HG03095 (cell line): ENCODE results near the gene TMPRSS9.
"Not testable (repeated sequence)": the region's sequence is repeated elsewhere in the genome, so short reads cannot be mapped to it uniquely, and the experiment has no call there.

Experiments
- ATAC-seq: cut with Tn5 transposase; IDR thresholded peaks from one replicate; pipeline ENCODE4 v1.9.1; 2021; ENCODE audit warnings: moderate library complexity; ENCODE audit not compliant: unreplicated experiment

Gene TMPRSS9

DNA sequence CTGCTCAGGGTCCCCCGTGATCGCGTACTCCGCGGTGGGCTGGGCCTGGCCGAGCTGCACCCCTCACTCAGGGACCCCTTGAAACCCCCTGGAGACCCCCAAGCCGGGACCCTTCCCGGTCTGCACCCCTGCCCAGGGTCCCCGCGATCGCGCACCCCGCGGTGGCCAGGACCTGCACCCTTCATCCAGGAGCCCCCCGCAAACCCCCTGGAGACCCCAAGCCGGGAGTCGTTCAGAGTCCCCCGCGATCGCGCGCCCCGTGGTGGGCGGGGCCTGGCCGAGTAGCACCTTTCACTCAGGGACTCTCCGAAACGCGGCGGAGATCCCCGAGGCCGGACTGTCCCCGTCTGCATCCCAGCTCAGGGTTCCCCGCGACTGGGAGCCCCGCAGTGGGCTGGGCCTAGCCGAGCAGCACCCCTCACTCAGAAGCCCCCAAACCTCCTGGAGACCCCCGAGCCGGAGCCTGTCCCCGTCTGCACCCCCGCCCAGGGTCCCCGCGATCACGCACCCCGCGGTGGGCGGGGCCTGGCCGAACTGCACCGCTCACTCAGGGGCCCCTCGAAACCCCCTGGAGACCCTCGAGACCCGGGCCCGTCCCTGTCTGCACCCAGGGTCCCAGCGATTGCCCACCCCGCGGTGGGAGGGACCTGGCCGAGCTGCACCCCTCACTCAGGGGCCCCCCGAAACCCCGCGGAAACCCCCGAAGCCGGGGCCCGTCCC, 95.9 kb downstream of the TMPRSS9 start:
- ATAC-seq, result no peak

GRCh38 chr19:2457394-2458037, 97.5 kb downstream of the TMPRSS9 start:
- no peak for ATAC-seq

GRCh38 chr19:2458054-2458453, 98.0 kb downstream of the TMPRSS9 start:
- no peak for ATAC-seq

DNA sequence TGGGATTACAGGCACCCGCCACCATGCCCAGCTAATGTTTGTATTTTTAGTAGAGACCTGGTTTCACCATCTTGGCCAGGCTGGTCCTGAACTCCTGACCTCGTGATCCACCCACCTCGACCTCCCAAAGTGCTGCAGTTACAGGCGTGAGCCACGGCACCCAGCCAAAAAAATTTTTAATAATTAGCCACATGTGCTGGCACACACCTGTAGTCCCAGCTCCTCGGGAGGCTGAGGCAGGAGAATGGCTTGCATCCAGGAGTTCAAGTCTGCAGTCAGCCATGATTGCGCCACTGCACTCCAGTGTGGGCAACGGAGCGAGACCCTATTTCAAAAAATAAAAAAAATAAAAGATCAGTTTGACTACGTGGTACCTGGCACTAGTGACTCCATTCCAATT, 98.7 kb downstream of the TMPRSS9 start:
- ATAC-seq, result not testable (repeated sequence)

- no peak for ATAC-seq
Observed at GRCh38 chr19:2460245-2460644, 100.2 kb downstream of the TMPRSS9 start.

DNA sequence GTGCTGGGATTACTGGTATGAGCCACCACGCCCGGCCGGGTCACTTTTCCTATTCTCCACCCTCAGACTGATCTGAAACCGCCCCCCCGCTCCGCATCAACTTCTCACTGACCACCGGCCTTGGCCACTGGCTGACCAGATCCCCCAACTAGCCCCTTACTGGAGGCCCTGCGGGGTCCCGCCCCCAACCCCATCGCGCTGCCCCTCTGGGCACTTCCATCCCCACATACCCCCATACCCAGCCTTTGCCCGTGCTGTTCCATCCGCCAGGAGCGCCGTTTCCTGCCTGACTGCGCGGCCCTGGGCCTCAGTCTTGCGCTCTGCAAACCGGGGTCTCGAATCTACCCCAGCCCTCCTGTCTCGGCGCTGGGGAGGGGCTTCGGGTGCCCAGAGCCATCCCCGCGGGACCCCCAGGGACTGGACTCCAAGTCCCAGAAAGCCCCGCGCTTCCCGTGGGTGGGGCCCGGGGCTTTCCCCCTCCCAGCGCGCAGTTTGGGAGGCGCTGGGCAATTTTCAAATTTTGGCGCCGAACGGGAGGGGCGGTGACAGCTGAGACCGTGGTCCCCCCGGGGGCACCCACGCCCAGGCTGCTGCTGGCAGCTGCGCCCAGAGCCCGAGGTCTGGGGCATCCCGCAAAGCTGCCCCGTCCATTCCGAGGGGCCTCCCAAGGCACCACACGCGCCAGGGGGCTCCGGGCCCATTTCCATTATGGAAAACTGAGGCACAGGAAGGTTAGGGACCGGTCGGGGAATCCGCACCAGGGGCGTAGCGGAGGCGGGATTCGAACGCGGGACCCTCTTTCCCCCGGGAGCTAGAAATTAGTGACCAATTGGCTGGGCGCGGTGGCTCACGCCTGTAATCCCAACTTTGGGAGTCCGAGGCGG, 101.9 kb downstream of the TMPRSS9 start:
- no peak for ATAC-seq

GRCh38 chr19:2462635-2463421, 102.8 kb downstream of the TMPRSS9 start:
- no peak for ATAC-seq

DNA sequence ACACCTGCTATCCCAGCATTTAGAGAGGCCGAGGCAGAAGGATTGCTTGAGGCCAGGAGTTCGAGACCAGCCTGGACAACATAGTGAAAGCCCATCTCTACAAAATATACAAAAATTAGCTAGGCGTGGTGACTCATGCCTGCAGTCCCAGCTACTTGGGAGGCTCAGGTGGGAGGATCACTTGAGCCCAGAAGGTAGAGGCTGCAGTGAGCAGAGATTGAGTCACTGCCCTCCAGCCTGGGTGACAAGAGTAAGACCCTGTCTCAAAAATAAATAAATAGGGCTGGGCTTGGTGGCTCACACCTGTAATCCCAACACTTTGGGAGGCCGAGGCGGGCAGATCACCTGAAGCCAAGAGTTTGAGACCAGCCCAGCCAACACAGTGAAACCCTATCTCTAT, 103.6 kb downstream of the TMPRSS9 start:
- ATAC-seq, result not testable (repeated sequence)

- ATAC-seq, result no peak
Observed at GRCh38 chr19:2464389-2464788, 104.3 kb downstream of the TMPRSS9 start.

DNA sequence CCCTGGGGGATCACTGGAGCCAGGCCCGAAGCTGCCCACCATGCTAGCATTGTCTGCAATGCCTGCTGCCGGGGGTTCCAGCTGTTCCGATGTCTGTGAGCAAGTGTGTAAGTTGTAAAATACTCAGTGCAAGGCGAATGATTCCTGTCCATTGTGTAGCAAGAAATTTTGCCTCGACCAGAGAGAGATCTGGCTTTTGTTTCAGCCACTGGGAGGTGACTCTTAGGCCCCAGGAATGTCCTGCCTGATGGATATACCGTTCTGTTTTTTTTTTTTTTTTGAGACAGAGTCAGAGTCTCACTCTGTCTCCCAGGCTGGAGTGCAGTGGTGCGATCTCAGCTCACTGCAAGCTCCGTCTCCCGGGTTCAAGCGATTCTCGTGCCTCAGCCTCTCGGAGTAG, 108.5 kb downstream of the TMPRSS9 start:
- no peak for ATAC-seq

DNA sequence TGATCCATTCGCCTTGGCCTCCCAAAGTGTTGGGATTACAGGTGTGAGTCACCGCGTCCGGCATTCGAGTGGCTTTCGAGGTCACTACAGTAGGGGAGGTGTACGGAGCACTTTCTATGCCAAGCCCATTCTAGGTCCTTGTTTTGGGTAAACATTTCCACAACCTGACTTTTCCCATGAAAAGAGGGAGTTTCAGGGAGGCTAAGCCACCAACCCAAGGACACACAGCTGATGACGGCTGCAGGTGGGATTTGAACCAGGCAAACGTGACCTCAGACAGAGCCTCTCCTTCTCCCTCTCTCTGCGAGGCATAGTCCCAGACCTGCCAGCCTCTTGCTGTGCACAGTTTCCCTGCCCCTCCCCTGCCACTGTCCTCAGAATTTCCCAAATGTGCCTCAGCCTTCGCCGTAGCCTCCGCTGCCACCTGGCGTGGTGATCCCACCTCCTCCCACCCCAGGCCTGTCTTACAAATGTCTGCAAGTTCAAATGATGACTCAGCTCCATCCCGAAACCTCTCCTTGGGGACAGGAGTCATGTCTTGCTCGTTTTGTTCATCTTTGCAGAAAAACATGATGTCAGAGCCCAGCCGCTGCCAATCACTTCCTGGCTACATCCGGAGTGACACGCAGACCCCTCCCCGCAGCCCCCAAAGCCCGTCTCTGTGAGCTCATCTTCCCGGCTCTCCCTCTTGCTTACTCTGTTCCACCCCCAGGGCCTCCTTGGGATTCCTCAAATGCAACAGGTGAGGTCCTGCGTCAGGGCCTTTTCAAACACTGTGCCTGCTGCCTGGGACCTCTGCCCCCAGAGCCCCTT, 109.2 kb downstream of the TMPRSS9 start:
- no peak for ATAC-seq

DNA sequence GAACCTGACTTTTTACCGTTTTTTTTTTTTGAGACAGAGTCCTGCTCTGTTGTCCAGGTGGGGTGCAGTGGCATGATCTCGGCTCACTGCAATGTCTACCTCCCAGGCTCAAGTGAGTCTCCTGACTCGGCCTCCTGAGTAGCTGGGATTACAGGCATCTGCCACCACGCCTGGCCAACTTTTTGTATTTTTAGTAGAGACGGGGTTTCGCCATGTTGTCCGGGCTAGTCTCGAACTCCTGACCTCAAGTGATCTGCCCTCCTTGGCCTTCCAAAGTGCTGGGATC, 109.8 kb downstream of the TMPRSS9 start:
- not testable (repeated sequence) for ATAC-seq

GRCh38 chr19:2474232-2475017, 114.4 kb downstream of the TMPRSS9 start:
- ATAC-seq, result no peak

- no peak for ATAC-seq
Observed at GRCh38 chr19:2475018-2475701, 115.1 kb downstream of the TMPRSS9 start.
